Urinary bladder (tissue), 4 donors: ENCODE results near the gene PIK3R3. TPM values are rescaled to one million over a fixed set of nuclear protein-coding genes. Genes with fewer than 3 reads are reported as not detected.
"Not testable (repeated sequence)": the region's sequence is repeated elsewhere in the genome, so short reads cannot be mapped to it uniquely, and the experiment has no call there.

Experiments
- DNase-seq: peaks from one replicate; pipeline ENCODE4 v3.0.0-alpha.2; 2015; ENCODE audit errors: extremely low spot score
- H3K27ac ChIP-seq: one replicate; pipeline ENCODE4 v1.5.1; 2013; ENCODE audit warnings: low read depth, mild to moderate bottlenecking, moderate library complexity
- H3K36me3 ChIP-seq: one replicate; pipeline ENCODE4 v1.6.1; 2013; ENCODE audit warnings: mild to moderate bottlenecking, moderate library complexity; ENCODE audit not compliant: insufficient read depth
- H3K4me1 ChIP-seq: one replicate; pipeline ENCODE4 v1.6.1; 2013; ENCODE audit warnings: mild to moderate bottlenecking, moderate library complexity; ENCODE audit not compliant: insufficient read depth
- H3K4me3 ChIP-seq: one replicate; pipeline ENCODE4 v1.5.1; 2013; ENCODE audit warnings: low read depth, low read length
- WGBS: extraction: QIAGEN DNeasy Blood & Tissue Kit; methylation state at CpG from one replicate; pipeline ENCODE4 v1.1.7; 2013; 5-methylcytosine and 5-hydroxymethylcytosine counted together
- polyA plus RNA-seq: library from polyadenylated mRNA; stranded (reverse); fragments of 200-250 nt; gene quantifications from one replicate; pipeline ENCODE4 v1.2.3, GENCODE V29; 2013
- total RNA-seq: library from RNA; depleted of rRNA; stranded (reverse); fragments of >200 nt; gene quantifications from one replicate; pipeline ENCODE4 v1.2.3, GENCODE V29; 2014
- donor health status: healthy with polysubstance abuse.
- donor health status: healthy.

Gene PIK3R3
- total and polyA plus RNA-seq, 2 donors, result 16.2 to 24.7 TPM

GRCh38 chr1:46058936-46059335, 73.5 kb downstream of the PIK3R3 start:
- Histone ChIP-seq H3K4me3 (no peak overlapping the region), H3K27ac (no peak overlapping the region), H3K36me3 (peaks cover 1% of the 10 kb centered on the region), H3K4me1 (no peaks in the 10 kb centered on the region)
- DNase-seq, result no peak
- WGBS, result 98% methylated on average over 5 of the region's 5 CpGs

GRCh38 chr1:46057781-46058180, 74.6 kb downstream of the PIK3R3 start:
- Histone ChIP-seq H3K27ac (no peak overlapping the region), H3K4me1 (no peaks in the 10 kb centered on the region), H3K4me3 (no peak overlapping the region), H3K36me3 (peaks cover 1% of the 10 kb centered on the region)
- no peak for DNase-seq
- WGBS, result 98% methylated on average over 3 of the region's 3 CpGs

GRCh38 chr1:46057215-46057614, 75.2 kb downstream of the PIK3R3 start:
- DNase-seq, H3K36me3 ChIP-seq, H3K4me1 ChIP-seq, H3K4me3 ChIP-seq, H3K27ac ChIP-seq: not testable (repeated sequence)
- WGBS, result 90% methylated on average over 4 of the region's 4 CpGs

GRCh38 chr1:46056325-46056724, 76.1 kb downstream of the PIK3R3 start:
- DNase-seq, result no peak
- Histone ChIP-seq H3K4me3 (no peak overlapping the region), H3K36me3 (peaks cover 1% of the 10 kb centered on the region), H3K4me1 (no peaks in the 10 kb centered on the region), H3K27ac (no peak overlapping the region)
- 96% methylated on average over 5 of the region's 5 CpGs for WGBS

DNA sequence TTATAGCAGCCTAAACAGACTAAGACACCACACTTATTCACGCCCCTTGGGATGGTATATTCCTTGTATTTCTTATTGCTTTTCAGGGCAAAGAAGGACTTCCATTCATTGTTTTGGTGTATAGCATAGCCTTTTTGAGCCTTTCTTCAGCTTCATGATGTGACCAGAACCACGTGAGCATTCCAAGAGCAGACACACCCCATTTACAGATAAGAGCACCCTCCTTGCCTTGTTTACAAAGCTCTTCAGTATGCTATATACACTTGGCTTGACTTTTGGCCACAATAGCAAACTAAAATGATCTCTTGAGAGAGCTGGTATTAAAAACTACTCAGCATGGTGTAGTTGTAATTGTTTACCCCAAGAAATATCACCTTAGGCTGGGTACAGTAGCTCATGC, 78.7 kb downstream of the PIK3R3 start:
- Histone ChIP-seq H3K4me1 (no peaks in the 10 kb centered on the region), H3K27ac (no peak overlapping the region), H3K36me3 (peaks cover 1% of the 10 kb centered on the region), H3K4me3 (no peak overlapping the region)
- DNase-seq, result no peak
- WGBS, result 73% methylated on average over 2 of the region's 2 CpGs

DNA sequence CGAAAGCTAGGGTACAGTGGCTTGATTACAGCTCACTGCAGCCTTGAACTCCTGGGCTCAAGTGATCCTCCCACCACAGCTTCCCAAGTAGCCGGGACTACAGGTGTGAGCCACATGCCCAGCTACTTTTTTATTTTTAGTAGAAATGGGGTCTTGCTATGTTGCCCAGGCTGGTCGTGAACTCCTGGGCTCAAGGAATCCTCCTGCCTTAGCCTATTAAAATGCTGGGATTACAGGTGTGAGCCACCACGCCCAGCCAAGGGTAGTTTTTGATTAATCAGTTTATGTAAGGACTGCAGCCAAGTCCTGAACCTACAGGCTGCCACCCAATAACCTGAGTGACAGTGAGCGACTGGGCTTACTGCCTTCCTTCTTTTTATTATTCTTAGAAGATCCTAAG, 88.3 kb downstream of the PIK3R3 start:
- H3K4me1 ChIP-seq, result no peaks in the 10 kb centered on the region
- DNase-seq, result no peak
- H3K4me3 ChIP-seq, result no peak overlapping the region
- H3K36me3 ChIP-seq, result no peaks in the 10 kb centered on the region
- 95% methylated on average over 5 of the region's 5 CpGs for WGBS
- no peak overlapping the region for H3K27ac ChIP-seq

DNA sequence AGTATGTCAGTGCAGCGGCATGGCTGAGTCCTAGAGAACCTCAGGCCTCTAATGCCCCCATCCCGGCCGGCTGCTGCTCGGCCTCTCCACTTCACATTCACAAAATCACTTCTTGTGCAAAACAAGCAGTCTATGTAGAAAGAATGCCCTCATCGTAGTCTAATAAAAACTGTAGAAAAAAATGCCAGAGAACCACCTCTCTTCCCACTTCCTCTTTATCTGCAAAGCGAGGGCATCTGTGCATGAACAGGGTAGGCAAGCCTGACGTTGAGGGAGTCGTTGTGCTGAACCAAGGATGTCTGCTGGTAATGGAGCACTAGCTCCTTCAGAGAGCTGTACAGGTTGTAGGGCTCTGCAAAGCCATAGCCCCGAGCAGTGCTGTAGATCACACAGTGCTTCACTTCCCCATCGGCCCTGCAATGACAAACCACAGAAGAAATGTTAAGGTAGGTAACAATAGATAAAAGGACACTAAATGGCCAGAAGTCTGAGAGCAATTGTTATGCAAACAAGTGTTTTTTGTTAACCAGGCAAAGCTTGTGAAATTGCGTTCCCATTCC, 88.9 kb downstream of the PIK3R3 start:
- no peak for DNase-seq
- Histone ChIP-seq H3K36me3 (no peaks in the 10 kb centered on the region), H3K4me1 (no peaks in the 10 kb centered on the region), H3K27ac (no peak overlapping the region), H3K4me3 (no peak overlapping the region)
- 71% methylated on average over 11 of the region's 11 CpGs for WGBS

DNA sequence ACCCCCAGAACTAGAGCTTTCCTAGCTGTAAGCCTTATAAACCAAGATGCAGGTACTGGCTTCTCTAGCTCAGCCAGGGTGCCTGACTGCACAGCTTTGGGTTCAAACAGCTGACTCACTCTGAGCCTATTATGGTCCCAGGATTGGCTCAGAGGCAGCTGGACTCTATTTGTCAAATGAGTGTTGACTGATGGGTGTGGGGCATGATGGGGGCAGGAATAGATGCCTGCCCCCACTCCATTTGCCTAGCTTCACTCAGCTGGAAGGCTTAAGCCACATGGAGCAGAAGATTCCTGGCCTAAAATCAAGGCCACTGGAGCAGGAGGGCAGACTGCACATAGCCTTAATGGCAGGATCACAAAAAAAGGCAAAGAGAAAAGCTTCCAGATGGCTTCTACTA, 90.5 kb downstream of the PIK3R3 start:
- H3K27ac ChIP-seq, result no peak overlapping the region
- no peak for DNase-seq
- no peaks in the 10 kb centered on the region for H3K4me1 ChIP-seq
- no peak overlapping the region for H3K4me3 ChIP-seq
- H3K36me3 ChIP-seq, result no peaks in the 10 kb centered on the region

- Histone ChIP-seq H3K4me1 (no peaks in the 10 kb centered on the region), H3K27ac (no peak overlapping the region), H3K4me3 (no peak overlapping the region), H3K36me3 (no peaks in the 10 kb centered on the region)
- DNase-seq, result no peak
- 90% methylated on average over 2 of the region's 2 CpGs for WGBS
Measured at GRCh38 chr1:46041551-46041950, 90.9 kb downstream of the PIK3R3 start.

DNA sequence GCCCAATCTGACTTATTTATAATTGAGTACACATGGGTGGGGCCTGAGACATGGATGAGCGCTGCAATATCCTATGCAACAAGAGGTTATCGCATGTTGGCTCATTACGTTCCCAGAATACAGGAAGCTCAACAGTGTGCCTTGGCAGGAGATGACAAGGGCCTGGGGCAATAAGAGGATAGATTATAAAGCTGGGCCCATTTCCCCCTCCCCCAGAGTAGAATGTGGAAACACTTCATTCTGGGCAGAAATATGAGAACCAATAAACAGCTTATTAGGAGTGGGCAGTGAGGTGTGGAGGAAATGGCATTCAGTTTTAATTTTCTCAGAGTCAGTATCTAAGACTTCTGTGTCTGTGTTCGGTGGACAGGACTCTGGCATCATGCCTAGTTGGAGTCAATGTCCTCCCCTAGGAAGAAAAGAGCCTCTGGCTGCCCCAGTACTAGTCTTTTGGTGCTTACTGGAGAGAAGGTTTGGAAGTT, 92.8 kb downstream of the PIK3R3 start:
- Histone ChIP-seq H3K4me1 (no peaks in the 10 kb centered on the region), H3K4me3 (no peak overlapping the region), H3K36me3 (no peaks in the 10 kb centered on the region), H3K27ac (no peak overlapping the region)
- no peak for DNase-seq
- 53% methylated on average over 4 of the region's 4 CpGs for WGBS

- H3K4me3 ChIP-seq, result no peak overlapping the region
- WGBS, result 31% methylated on average over 11 of the region's 11 CpGs
- no peaks in the 10 kb centered on the region for H3K4me1 ChIP-seq
- DNase-seq, result peak; percentile 20
- H3K27ac ChIP-seq, result no peak overlapping the region
- H3K36me3 ChIP-seq, result no peaks in the 10 kb centered on the region
Measured at GRCh38 chr1:46036894-46037839, 95.3 kb downstream of the PIK3R3 start.

GRCh38 chr1:46034601-46035516, 97.6 kb downstream of the PIK3R3 start:
- Histone ChIP-seq H3K36me3 (no peaks in the 10 kb centered on the region), H3K27ac (no peak overlapping the region), H3K4me3 (no peak overlapping the region), H3K4me1 (no peaks in the 10 kb centered on the region)
- no peak for DNase-seq
- WGBS, result 90% methylated on average over 27 of the region's 27 CpGs

DNA sequence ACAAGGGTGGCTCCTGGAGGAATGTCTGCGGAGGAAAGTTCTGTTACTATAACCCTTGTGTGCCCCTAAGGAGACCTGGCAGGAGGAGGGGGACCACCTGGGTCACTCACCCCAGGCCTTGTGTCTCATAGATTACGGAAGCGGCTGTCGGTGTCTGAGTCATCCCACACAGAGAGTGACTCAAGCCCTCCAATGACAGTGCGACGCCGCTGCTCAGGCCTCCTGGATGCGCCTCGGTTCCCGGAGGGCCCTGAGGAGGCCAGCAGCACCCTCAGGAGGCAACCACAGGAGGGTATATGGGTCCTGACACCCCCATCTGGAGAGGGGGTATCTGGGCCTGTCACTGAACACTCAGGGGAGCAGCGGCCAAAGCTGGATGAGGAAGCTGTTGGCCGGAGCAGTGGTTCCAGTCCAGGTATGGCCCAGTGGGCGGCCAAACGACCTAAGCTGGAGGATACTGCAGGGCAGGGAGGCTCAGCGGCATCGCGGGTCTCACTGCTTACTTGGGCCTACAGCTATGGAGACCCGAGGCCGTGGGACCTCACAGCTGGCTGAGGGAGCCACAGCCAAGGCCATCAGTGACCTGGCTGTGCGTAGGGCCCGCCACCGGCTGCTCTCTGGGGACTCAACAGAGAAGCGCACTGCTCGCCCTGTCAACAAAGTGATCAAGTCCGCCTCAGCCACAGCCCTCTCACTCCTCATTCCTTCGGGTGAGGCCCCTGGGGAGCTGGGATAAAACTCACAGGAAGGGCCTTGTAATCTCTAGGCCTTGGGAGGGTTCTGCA, 101.4 kb downstream of the PIK3R3 start:
- WGBS, result 95% methylated on average over 26 of the region's 26 CpGs
- Histone ChIP-seq H3K27ac (no peak overlapping the region), H3K36me3 (no peaks in the 10 kb centered on the region), H3K4me1 (no peaks in the 10 kb centered on the region), H3K4me3 (no peak overlapping the region)
- no peak for DNase-seq
